ENCODE results near the gene DESI2. TPM values are rescaled to one million over a fixed set of nuclear protein-coding genes. Genes with fewer than 3 reads are reported as not detected.

DESI2 gene
- polyA plus RNA-seq, 2 of the 4 experiments (the other 2 are of a cell fraction) = 29.3 to 57.8 TPM

DNA sequence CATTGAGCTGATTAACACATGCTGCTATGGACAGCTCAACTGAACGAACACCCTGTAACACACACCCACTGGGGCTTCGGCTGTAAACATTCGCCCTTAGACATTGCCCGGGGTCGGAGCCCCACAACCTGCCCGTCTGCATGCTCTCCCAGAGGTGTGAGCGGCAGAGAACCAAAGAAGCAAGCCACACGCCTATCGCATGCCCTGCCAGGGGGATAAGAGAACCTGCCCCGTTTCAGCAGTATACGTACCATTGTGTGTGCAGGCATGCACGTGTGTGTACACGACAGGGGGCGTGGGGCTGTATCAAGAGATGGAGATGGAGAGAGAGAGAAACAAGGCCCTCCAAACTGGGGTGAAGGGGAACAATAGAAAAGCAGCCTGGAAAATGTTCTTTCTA is 9.9 kb upstream of the DESI2 start:
- Histone ChIP-seq H3K27ac (no peak overlapping the region), H3K4me2 (no peak overlapping the region), H3K4me3 (no peak overlapping the region), H3K4me1 (no peaks in the 10 kb centered on the region), H3K9me3 (no peaks in the 10 kb centered on the region)
- TF ChIP-seq, protein P1, sequence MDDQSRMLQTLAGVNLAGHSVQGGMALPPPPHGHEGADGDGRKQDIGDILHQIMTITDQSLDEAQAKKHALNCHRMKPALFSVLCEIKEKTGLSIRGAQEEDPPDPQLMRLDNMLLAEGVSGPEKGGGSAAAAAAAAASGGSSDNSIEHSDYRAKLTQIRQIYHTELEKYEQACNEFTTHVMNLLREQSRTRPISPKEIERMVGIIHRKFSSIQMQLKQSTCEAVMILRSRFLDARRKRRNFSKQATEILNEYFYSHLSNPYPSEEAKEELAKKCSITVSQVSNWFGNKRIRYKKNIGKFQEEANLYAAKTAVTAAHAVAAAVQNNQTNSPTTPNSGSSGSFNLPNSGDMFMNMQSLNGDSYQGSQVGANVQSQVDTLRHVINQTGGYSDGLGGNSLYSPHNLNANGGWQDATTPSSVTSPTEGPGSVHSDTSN (IDR thresholded peaks at IDR 0.05) = no peak
- TF ChIP-seq, protein P2, sequence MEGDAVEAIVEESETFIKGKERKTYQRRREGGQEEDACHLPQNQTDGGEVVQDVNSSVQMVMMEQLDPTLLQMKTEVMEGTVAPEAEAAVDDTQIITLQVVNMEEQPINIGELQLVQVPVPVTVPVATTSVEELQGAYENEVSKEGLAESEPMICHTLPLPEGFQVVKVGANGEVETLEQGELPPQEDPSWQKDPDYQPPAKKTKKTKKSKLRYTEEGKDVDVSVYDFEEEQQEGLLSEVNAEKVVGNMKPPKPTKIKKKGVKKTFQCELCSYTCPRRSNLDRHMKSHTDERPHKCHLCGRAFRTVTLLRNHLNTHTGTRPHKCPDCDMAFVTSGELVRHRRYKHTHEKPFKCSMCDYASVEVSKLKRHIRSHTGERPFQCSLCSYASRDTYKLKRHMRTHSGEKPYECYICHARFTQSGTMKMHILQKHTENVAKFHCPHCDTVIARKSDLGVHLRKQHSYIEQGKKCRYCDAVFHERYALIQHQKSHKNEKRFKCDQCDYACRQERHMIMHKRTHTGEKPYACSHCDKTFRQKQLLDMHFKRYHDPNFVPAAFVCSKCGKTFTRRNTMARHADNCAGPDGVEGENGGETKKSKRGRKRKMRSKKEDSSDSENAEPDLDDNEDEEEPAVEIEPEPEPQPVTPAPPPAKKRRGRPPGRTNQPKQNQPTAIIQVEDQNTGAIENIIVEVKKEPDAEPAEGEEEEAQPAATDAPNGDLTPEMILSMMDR (IDR thresholded peaks at IDR 0.05) = no peak
- TF ChIP-seq ZFP36 (IDR thresholded peaks at IDR 0.05; ENCODE audit: borderline replicate concordance, partially characterized antibody) = no peak
- no peak for TF ChIP-seq ZC3H11A (IDR thresholded peaks at IDR 0.05)
- TF ChIP-seq CBX2 (IDR thresholded peaks at IDR 0.05; ENCODE audit: borderline replicate concordance, low read depth) = no peak
- no peak for TF ChIP-seq JUN (IDR thresholded peaks at IDR 0.05)
- TF ChIP-seq NPAS2 (CRISPR knock-in tag; IDR thresholded peaks at IDR 0.05; ENCODE audit: borderline replicate concordance) = no peak
- no peak for TF ChIP-seq NFE2L2 (conservative IDR thresholded peaks at IDR 0.05; ENCODE audit: low read length)
- TF ChIP-seq HEYL (CRISPR knock-in tag; IDR thresholded peaks at IDR 0.05) = no peak
- TF ChIP-seq, protein P3, sequence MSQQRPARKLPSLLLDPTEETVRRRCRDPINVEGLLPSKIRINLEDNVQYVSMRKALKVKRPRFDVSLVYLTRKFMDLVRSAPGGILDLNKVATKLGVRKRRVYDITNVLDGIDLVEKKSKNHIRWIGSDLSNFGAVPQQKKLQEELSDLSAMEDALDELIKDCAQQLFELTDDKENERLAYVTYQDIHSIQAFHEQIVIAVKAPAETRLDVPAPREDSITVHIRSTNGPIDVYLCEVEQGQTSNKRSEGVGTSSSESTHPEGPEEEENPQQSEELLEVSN (IDR thresholded peaks at IDR 0.05; ENCODE audit: borderline replicate concordance, low read depth) = no peak
- TF ChIP-seq RCOR1 (IDR thresholded peaks at IDR 0.05; ENCODE audit: low read depth, low read length) = no peak
- TF ChIP-seq RARB (CRISPR knock-in tag; IDR thresholded peaks at IDR 0.05) = no peak
- TF ChIP-seq, protein P4, sequence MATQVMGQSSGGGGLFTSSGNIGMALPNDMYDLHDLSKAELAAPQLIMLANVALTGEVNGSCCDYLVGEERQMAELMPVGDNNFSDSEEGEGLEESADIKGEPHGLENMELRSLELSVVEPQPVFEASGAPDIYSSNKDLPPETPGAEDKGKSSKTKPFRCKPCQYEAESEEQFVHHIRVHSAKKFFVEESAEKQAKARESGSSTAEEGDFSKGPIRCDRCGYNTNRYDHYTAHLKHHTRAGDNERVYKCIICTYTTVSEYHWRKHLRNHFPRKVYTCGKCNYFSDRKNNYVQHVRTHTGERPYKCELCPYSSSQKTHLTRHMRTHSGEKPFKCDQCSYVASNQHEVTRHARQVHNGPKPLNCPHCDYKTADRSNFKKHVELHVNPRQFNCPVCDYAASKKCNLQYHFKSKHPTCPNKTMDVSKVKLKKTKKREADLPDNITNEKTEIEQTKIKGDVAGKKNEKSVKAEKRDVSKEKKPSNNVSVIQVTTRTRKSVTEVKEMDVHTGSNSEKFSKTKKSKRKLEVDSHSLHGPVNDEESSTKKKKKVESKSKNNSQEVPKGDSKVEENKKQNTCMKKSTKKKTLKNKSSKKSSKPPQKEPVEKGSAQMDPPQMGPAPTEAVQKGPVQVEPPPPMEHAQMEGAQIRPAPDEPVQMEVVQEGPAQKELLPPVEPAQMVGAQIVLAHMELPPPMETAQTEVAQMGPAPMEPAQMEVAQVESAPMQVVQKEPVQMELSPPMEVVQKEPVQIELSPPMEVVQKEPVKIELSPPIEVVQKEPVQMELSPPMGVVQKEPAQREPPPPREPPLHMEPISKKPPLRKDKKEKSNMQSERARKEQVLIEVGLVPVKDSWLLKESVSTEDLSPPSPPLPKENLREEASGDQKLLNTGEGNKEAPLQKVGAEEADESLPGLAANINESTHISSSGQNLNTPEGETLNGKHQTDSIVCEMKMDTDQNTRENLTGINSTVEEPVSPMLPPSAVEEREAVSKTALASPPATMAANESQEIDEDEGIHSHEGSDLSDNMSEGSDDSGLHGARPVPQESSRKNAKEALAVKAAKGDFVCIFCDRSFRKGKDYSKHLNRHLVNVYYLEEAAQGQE (IDR thresholded peaks at IDR 0.05) = no peak
- TF ChIP-seq, protein P5, sequence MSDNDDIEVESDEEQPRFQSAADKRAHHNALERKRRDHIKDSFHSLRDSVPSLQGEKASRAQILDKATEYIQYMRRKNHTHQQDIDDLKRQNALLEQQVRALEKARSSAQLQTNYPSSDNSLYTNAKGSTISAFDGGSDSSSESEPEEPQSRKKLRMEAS (IDR thresholded peaks at IDR 0.05) = no peak
- POLR2A ChIA-PET = no interaction called here
- ATAC-seq (no peak), DNase-seq (ENCODE audit: low read depth in 1 of 2, low spot score in 1 of 2) (no peak), FAIRE-seq (no peak)
- 65% methylated on average over 14 of the region's 14 CpGs for WGBS (ENCODE audit: missing lambda C conversion rate)
- CTCF ChIA-PET = interaction anchor here (0.8 kb wide), 1 partner anchor 53 kb away, joined by 3 read pairs; no protein-coding TSS in a partner anchor

DNA sequence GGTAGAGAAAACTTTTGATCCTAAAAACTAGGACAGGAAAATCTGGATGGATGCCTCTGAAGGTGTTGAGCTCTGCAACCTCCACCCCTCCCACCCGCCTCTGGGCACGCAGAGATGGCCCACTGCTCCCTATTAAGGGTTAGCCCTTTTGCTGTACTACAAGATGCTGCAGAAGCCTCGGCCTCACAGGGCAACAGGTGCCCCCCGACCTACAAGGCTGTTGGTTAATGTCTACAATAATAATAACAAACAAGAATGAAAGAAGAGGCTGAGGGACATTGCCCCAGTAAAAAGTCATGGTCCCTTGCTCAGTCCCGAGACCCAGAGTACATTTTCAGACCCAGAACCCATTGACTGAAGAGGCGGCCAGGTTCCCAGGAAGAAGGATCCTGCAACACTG is 7.5 kb upstream of the DESI2 start:
- 47% methylated on average over 6 of the region's 6 CpGs for WGBS (ENCODE audit: missing lambda C conversion rate)
- no peak for FAIRE-seq
- CTCF ChIA-PET = interaction anchor here (0.9 to 1.6 kb wide), 2 partner anchors 8 to 10 kb away, joined by 3 to 8 read pairs; no protein-coding TSS in a partner anchor
- TF ChIP-seq, protein P4 (IDR thresholded peaks at IDR 0.05) = no peak
- TF ChIP-seq HOXB13 (CRISPR knock-in tag; IDR thresholded peaks at IDR 0.05; ENCODE audit: low read depth) (no peak), FOSL2 (IDR thresholded peaks at IDR 0.05) (no peak), FOSL2 (CRISPR knock-in tag; IDR thresholded peaks at IDR 0.05) (no peak), NPAS2 (CRISPR knock-in tag; IDR thresholded peaks at IDR 0.05; ENCODE audit: borderline replicate concordance) (no peak), KDM1A (IDR thresholded peaks at IDR 0.05; ENCODE audit: low read depth) (no peak), MAFK (IDR thresholded peaks at IDR 0.05; ENCODE audit: partially characterized antibody) (no peak), KDM5A (IDR thresholded peaks at IDR 0.05) (no peak), EP300 (IDR thresholded peaks at IDR 0.05) (no peak), MAZ (IDR thresholded peaks at IDR 0.05; ENCODE audit: borderline replicate concordance, low read depth, low read length) (no peak), ZNF302 (CRISPR knock-in tag; IDR thresholded peaks at IDR 0.05) (no peak), ZSCAN20 (CRISPR knock-in tag; IDR thresholded peaks at IDR 0.05) (no peak), RFX5 (IDR thresholded peaks at IDR 0.05) (no peak)
- TF ChIP-seq, protein P1 (IDR thresholded peaks at IDR 0.05) = no peak
- TF ChIP-seq, protein P5 (IDR thresholded peaks at IDR 0.05) = no peak

More for the DNA sequence above, 7.5 kb upstream of the DESI2 start:
- DNase-seq (ENCODE audit: low read depth in 1 of 2, low spot score in 1 of 2) = no peak
- H3K4me1 ChIP-seq = no peaks in the 10 kb centered on the region
- no peak overlapping the region for H3K4me2 ChIP-seq
- no peaks in the 10 kb centered on the region for H3K9me3 ChIP-seq
- ATAC-seq = no peak
- H3K27ac ChIP-seq = no peak overlapping the region
- no peak overlapping the region for H3K4me3 ChIP-seq
- POLR2A ChIA-PET = no interaction called here
